Activated naive CD4-positive, alpha-beta T cell treated with anti-CD3 and anti-CD28 coated beads, Interleukin-2, amount 50 U/mL, for 16 hours (primary cell): ENCODE results near the gene TIAM1.
A peak's percentile ranks its signal among the peaks of the same experiment; 100 is the strongest.

ENCODE experiments used
- DNase-seq: peaks from one replicate; pipeline ENCODE4 v3.0.0-alpha.2; 2020

The TIAM1 gene

DNA sequence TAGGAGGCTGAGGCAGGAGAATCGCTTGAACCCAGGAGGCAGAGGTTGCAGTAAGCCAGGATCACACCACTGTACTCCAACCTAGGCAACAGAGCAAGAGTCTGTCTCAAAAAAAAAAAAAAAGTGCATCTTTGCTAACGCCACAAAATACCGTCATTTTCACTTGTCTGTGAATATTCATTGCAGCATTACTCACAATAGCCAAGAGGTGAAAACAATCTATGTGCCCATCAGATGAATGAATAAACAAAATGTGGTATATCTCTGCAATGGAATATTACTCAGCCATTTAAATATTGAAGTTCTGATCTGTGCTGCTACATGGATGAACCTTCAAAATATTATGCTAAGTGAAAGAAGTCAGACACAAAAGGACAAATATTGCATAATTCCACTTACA is 7.9 kb upstream of the TIAM1 start:
- no peak for DNase-seq

DNA sequence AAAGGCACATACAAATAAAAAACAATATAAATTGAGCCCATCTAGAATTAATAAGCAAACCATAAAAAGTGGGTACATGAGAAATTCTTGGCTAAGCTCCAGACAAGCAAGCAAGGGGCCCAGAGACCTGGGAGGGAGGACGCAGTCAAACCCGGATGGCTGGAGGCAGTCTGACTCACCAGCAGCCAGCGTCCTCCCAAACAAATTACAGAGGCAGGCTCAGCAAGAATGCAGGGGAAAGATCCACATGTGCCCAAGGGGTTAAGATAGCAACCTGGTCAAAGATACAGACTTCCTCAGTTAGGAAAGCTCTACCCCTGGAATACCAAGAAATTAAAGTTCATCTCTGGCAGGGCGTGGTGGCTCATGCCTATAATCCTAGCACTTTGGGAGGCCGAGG is 7.4 kb upstream of the TIAM1 start:
- DNase-seq: no peak

- no peak for DNase-seq
These were observed 5.1 kb upstream of the TIAM1 start for GRCh38 chr21:31349208-31349607.

GRCh38 chr21:31348188-31348587 is 4.1 kb upstream of the TIAM1 start:
- no peak for DNase-seq

GRCh38 chr21:31347435-31348032 is 3.5 kb upstream of the TIAM1 start:
- no peak for DNase-seq

DNA sequence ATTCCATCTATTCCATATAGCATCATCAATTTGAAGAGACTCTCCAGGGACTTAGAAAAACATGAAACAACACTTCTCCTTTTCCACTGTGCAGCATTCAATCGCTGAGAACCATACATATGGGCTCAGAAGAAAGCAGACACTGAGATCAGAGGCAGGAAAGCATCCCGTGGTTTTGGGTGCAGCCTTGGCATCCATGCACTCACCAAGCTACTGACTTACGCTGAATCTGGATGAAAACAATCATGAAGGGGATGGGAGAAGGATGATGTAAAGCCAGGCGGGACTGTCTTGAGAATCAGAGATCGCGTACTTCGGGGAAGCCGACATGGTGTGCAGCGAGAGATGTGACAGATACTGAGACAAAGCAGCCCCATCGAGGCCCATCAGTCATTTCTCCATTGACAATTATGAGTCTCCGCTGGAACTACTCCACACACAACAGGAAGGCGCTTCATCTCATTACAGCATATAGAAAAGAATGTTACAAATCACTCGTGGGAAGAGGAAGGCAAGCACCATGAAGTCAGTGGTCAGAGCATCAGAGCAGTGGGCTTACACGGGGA is 2.3 kb upstream of the TIAM1 start:
- no peak for DNase-seq

- DNase-seq: no peak
These were observed 1.1 kb upstream of the TIAM1 start for GRCh38 chr21:31345136-31345535.

DNA sequence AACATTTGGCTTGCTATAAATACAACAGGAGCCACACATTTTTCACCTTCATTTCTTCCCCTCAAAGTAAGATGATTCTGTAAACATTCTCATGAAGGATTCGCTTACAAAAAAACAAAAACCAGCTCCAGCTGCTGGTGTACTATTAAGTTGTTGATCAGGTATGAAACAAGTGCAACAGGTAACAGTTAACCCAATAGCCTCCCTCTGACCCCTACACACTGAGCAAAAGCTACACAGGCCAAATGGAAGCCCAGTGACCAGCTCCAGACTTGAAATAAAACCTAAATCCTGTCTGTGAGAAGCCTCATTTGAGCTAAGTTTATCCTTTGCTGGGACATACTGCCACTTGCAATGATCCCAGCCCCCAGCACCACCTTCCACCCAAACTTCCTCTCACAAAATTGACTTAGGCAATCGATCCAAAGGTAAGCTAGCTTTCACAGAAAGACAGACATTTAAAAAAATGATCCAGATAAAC is 991 bp downstream of the TIAM1 start:
- no peak for DNase-seq

- no peak for DNase-seq
These were observed 1.7 kb downstream of the TIAM1 start for GRCh38 chr21:31342348-31342747.

GRCh38 chr21:31340942-31341487 is 3.0 kb downstream of the TIAM1 start:
- DNase-seq: no peak

GRCh38 chr21:31340514-31340913 is 3.5 kb downstream of the TIAM1 start:
- DNase-seq: no peak

DNA sequence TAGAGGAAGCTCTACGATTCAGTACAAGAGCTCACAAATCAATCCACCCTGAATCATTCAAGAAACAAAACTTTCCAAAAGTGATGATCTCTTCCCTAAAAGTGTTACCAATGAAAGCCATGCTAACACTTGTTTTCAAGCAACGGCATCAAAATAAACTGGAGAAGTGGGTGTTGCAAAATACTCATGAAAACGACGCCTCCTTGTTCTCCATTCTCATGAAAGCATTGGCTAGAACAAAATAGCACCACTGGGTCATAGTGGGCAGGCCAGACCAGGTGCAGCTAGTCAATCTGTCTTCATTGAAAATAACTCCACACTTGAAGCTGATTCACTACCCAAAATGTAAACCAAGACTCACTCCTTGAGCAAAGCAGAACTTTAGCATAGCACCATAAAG is 4.3 kb downstream of the TIAM1 start:
- no peak for DNase-seq

DNA sequence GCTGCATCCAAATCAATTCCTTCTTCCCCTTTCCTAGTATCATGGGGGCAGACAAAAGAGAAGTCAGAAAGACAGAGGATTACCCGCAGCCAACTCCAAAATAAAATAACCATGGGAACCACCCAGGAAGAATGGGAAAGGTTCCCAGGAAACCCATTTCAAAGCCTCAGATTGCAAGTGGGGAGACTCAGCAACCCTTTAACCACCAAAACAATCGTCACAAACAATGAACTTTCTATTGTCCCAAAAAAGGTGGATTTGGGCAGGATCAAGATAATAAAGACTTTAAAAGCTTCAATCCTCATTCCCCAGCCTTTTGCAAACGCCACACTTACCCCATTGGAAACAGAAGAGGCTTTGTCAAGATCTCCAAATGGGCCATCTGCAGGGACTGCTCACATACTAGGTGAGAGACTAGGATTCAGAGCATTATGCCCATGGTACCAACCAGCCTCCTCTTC is 5.1 kb downstream of the TIAM1 start:
- no peak for DNase-seq

- no peak for DNase-seq
These were observed 5.8 kb downstream of the TIAM1 start for GRCh38 chr21:31337996-31338907.

- no peak for DNase-seq
These were observed 7.0 kb downstream of the TIAM1 start for GRCh38 chr21:31337086-31337485.

- no peak for DNase-seq
These were observed 7.4 kb downstream of the TIAM1 start for GRCh38 chr21:31336739-31337040.

GRCh38 chr21:31335957-31336738 is 7.9 kb downstream of the TIAM1 start:
- peak; percentile 48 for DNase-seq

- DNase-seq: no peak
These were observed 9.4 kb downstream of the TIAM1 start for GRCh38 chr21:31334648-31335121.

DNA sequence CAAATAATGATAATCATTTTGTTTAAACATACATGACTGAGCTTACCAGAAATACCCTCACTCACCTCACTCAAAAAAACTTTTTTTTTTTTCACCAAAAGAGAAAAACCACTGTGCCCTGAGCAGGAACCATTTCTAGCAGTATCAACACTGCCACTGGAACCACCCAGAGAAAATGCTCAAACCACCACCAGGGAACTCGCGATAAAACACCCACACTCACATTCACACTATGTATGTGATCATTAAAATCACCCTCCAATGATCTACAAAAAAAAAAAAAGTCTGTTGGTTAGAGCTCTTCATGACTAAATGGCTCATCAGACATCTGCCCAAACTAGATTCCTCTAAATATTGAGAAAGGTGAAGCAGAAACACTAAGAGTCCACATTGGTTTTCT is 11.5 kb downstream of the TIAM1 start:
- DNase-seq: no peak

DNA sequence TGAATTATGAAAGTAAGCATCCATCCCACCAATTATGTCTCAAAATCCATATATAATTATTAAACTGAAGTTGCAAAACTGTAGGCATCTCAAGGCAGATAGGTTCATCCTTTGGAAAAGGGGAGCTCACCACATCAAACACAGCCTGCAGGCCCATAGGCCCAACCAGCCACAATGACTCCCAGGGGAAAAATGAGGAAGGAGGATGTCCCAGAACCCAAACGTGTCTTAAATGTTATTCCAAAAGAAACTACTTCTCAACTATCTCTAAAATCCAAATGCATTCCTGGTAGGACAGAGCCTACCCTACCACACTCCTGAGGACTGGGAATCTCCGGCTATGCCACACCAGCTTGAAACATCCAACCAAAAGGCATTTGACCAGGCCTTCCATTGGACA is 12.8 kb downstream of the TIAM1 start:
- no peak for DNase-seq

GRCh38 chr21:31330144-31330483 is 13.9 kb downstream of the TIAM1 start:
- DNase-seq: no peak

GRCh38 chr21:31329456-31330143 is 14.5 kb downstream of the TIAM1 start:
- DNase-seq: no peak
